ENCODE measurements around the gene SLC45A2.

The SLC45A2 gene

DNA sequence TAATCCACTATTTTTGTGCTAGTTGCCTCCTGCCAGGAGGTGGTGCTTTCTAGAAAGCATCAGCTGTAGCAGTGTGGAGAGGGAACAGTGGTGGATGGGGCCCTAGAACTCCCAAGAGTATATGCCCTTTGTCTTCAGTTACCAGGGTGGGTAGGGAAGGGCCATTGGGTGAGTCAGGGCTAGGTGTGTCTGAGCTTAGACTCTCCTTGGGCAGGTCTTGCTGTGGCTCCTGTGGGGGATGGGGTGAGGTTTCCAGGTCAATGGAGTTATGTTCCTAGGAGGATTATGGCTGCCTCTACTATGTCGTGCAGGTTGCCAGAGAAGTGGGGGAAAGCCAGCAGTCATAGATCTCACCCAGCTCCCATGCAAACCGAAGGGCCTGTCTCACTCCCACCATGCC is 81.4 kb downstream of the SLC45A2 start:
- no peak for TF ChIP-seq FOXK2 (IDR thresholded peaks at IDR 0.05)
- no peak for TF ChIP-seq ZNF384 (IDR thresholded peaks at IDR 0.05)
- TF ChIP-seq TARDBP (IDR thresholded peaks at IDR 0.05): no peak

GRCh38 chr5:33901156-33901555 is 83.3 kb downstream of the SLC45A2 start:
- ChIA-PET POLR2A (no interaction called here), CTCF (no interaction called here)
- no peak for DNase-seq (ENCODE audit: extremely low spot score)
- no peak for TF ChIP-seq FOXK2 (IDR thresholded peaks at IDR 0.05)
- TF ChIP-seq FOXA1 (IDR thresholded peaks at IDR 0.05): no peak
- no peak for TF ChIP-seq NFRKB (IDR thresholded peaks at IDR 0.05)
- TF ChIP-seq, protein P1, sequence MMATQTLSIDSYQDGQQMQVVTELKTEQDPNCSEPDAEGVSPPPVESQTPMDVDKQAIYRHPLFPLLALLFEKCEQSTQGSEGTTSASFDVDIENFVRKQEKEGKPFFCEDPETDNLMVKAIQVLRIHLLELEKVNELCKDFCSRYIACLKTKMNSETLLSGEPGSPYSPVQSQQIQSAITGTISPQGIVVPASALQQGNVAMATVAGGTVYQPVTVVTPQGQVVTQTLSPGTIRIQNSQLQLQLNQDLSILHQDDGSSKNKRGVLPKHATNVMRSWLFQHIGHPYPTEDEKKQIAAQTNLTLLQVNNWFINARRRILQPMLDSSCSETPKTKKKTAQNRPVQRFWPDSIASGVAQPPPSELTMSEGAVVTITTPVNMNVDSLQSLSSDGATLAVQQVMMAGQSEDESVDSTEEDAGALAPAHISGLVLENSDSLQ (IDR thresholded peaks at IDR 0.05): no peak

More for the DNA sequence above, 81.4 kb downstream of the SLC45A2 start:
- no peak for DNase-seq (ENCODE audit: extremely low spot score)
- ChIA-PET POLR2A (no interaction called here), CTCF (interaction anchor here (1.2 kb wide), 1 partner anchor 32 kb away, joined by 3 read pairs; no protein-coding TSS in a partner anchor)

Measured in HEK293T (cell line).